Mammary epithelial cell (primary cell): Measurements from ENCODE around the gene ATN1.

Experiments
- EZH2 ChIP-seq: IDR thresholded peaks from 2 replicates; pipeline ENCODE4 v1.6.1; 2012; ENCODE audit warnings: low read length, inconsistent platforms, borderline replicate concordance
- TF ChIP-seq, protein P1 (sequence below), 2 donors: IDR thresholded peaks in 1 of 2; conservative IDR thresholded peaks in 1 of 2; 2 replicates each; pipeline ENCODE4 v1.5.1; 2011 to 2012; ENCODE audit warnings: inconsistent platforms in 2 of 2, low read length in 2 of 2, mild to moderate bottlenecking in 2 of 2, control low read depth in 1 of 2, low read depth in 1 of 2; ENCODE audit not compliant: insufficient read depth in 1 of 2; ENCODE audit errors: extremely low read depth in 1 of 2

DNA sequence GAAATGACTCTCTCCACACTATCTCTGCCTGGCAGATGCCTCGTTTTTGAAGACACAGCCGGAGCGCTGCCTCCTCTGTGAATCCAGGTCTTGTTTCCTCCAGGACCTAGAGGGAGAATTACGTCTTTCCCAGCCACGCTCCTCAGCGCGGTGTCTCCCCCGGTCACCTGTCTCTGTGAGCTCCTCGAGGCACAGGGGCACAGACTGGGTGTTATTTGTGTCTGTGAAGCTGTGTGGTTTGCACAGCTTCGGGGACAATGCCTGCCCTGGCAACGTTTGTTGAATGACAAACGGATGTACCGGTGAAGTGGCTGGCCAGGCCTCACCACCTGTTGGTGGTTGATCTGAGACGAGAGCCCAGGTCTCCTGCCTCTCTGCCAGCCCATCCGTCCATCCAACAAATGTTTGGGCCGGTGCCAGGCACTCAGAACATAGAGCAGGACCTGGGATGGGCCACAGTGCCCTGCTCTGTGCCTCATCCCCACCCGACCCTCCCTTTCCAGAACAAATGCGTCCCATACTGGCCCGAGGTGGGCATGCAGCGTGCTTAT lies 29.5 kb downstream of the ATN1 start:
- TF ChIP-seq, protein P1, sequence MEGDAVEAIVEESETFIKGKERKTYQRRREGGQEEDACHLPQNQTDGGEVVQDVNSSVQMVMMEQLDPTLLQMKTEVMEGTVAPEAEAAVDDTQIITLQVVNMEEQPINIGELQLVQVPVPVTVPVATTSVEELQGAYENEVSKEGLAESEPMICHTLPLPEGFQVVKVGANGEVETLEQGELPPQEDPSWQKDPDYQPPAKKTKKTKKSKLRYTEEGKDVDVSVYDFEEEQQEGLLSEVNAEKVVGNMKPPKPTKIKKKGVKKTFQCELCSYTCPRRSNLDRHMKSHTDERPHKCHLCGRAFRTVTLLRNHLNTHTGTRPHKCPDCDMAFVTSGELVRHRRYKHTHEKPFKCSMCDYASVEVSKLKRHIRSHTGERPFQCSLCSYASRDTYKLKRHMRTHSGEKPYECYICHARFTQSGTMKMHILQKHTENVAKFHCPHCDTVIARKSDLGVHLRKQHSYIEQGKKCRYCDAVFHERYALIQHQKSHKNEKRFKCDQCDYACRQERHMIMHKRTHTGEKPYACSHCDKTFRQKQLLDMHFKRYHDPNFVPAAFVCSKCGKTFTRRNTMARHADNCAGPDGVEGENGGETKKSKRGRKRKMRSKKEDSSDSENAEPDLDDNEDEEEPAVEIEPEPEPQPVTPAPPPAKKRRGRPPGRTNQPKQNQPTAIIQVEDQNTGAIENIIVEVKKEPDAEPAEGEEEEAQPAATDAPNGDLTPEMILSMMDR (conservative IDR thresholded peaks at IDR 0.05 in 1 of 2, IDR thresholded peaks at IDR 0.05 in 1 of 2; ENCODE audit: extremely low read depth in 1 of 2, insufficient read depth in 1 of 2, low read depth in 1 of 2, low read length in 2 of 2): no peak
- TF ChIP-seq EZH2: no peak
